Measurements from ENCODE around the gene PUS3. TPM values are rescaled to one million over a fixed set of nuclear protein-coding genes. Genes with fewer than 3 reads are reported as not detected.

Gene PUS3
- total RNA-seq, 1 donor from 2014 or later: 17.6 TPM

DNA sequence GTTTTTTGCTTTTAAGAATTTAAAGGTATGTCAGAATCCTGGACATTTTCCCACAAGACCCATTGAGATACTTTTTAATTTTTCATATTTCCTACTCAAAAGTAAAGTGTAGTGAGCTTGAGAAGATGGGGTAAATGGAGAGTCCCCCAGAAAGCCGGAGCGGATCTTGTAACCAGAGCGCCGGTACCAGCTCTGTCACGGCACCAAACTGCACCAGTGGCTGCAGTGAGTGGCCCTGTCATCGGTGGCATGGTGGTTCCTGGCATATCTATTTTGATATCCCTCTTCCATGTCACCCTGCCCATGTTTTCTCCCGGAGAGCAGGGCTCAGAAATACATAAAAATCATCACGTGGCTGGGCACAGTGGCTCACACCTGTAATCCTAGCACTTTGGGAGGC is 20.6 kb upstream of the PUS3 start:
- no peaks in the 10 kb centered on the region for H3K36me3 ChIP-seq (ENCODE audit: control insufficient read depth, insufficient read depth, low read length)
- TF ChIP-seq, protein P1, sequence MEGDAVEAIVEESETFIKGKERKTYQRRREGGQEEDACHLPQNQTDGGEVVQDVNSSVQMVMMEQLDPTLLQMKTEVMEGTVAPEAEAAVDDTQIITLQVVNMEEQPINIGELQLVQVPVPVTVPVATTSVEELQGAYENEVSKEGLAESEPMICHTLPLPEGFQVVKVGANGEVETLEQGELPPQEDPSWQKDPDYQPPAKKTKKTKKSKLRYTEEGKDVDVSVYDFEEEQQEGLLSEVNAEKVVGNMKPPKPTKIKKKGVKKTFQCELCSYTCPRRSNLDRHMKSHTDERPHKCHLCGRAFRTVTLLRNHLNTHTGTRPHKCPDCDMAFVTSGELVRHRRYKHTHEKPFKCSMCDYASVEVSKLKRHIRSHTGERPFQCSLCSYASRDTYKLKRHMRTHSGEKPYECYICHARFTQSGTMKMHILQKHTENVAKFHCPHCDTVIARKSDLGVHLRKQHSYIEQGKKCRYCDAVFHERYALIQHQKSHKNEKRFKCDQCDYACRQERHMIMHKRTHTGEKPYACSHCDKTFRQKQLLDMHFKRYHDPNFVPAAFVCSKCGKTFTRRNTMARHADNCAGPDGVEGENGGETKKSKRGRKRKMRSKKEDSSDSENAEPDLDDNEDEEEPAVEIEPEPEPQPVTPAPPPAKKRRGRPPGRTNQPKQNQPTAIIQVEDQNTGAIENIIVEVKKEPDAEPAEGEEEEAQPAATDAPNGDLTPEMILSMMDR (IDR thresholded peaks at IDR 0.05; ENCODE audit: insufficient read depth, low read length, poor library complexity, severe bottlenecking): no peak
- peaks cover 4% of the 10 kb centered on the region for H3K27me3 ChIP-seq (ENCODE audit: control insufficient read depth, insufficient read depth, low read length)
- DNase-seq (ENCODE audit: low read depth): no peak
- no peak overlapping the region for H3K4me3 ChIP-seq (ENCODE audit: low read depth, low read length)

DNA sequence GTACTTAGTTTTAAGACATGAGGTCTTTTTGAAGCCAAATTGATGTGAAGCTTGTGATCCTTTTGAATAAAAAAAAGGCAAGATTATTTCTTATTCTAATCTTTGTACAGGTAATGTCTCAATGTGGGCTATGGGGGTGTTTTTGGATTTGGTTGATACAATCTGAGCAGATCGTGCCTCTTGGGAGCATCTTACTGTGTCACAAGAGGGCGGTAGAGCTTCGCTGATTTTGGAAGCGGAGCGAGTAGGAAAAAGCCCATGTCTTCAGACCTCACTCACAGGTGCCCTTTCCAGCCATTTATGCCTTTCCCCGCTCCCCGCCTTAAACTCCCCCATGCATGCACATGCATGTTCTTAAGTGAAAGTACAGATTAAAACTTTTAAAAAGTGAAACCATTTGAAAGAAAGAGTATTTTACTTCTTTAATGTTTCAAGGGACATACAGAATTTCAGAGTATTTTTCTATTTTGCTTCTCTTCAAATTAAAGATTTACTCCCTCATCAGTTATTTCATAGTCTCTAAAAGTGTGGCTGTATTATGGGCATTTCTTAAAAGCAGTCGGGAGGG is 20.1 kb upstream of the PUS3 start:
- peak; percentile 28 for DNase-seq (ENCODE audit: low read depth)
- Histone ChIP-seq H3K36me3 (ENCODE audit: control insufficient read depth, insufficient read depth, low read length) (no peaks in the 10 kb centered on the region), H3K4me3 (ENCODE audit: low read depth, low read length) (no peak overlapping the region), H3K27me3 (ENCODE audit: control insufficient read depth, insufficient read depth, low read length) (peaks cover 4% of the 10 kb centered on the region)
- TF ChIP-seq, protein P1 (IDR thresholded peaks at IDR 0.05; ENCODE audit: insufficient read depth, low read length, poor library complexity, severe bottlenecking): peak; percentile 81

DNA sequence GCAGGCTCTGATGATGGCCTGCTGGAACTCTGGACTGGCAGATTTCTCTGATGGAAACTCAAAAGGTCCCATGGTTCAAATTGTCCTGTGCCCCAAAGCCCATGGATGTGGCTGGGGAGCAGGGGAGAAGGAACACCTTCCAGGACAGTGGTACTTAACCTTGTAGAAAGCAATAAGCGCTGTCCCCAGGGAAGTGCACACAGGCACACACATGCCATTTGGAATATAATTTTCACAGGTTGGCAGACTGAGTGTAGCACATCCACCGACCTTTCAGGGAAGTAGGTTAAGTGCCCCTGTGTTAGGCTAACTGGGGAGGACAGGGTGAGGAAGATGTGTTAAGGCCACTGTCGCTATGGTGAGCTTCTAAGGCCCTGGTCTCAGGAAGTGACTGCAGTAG is 19.1 kb upstream of the PUS3 start:
- peaks cover 4% of the 10 kb centered on the region for H3K27me3 ChIP-seq (ENCODE audit: control insufficient read depth, insufficient read depth, low read length)
- no peak overlapping the region for H3K4me3 ChIP-seq (ENCODE audit: low read depth, low read length)
- DNase-seq (ENCODE audit: low read depth): no peak
- TF ChIP-seq, protein P1 (IDR thresholded peaks at IDR 0.05; ENCODE audit: insufficient read depth, low read length, poor library complexity, severe bottlenecking): no peak
- H3K36me3 ChIP-seq (ENCODE audit: control insufficient read depth, insufficient read depth, low read length): no peaks in the 10 kb centered on the region

DNA sequence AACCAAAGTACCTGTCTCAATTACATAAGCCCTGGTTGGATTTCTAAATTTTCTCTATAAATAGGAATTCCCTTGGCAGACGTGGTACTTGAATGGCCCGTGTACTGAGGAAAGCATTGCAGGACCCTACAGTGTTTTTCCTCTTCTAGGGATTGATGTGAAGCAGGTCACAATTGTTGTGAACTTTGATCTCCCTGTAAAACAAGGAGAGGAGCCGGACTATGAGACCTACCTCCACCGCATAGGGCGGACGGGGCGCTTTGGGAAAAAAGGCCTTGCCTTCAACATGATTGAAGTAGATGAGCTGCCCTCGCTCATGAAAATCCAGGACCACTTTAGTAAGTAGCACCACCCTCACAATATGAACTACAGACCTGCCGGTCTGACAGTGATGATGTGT is 18.0 kb upstream of the PUS3 start:
- no peaks in the 10 kb centered on the region for H3K36me3 ChIP-seq (ENCODE audit: control insufficient read depth, insufficient read depth, low read length)
- TF ChIP-seq, protein P1 (IDR thresholded peaks at IDR 0.05; ENCODE audit: insufficient read depth, low read length, poor library complexity, severe bottlenecking): no peak

DNA sequence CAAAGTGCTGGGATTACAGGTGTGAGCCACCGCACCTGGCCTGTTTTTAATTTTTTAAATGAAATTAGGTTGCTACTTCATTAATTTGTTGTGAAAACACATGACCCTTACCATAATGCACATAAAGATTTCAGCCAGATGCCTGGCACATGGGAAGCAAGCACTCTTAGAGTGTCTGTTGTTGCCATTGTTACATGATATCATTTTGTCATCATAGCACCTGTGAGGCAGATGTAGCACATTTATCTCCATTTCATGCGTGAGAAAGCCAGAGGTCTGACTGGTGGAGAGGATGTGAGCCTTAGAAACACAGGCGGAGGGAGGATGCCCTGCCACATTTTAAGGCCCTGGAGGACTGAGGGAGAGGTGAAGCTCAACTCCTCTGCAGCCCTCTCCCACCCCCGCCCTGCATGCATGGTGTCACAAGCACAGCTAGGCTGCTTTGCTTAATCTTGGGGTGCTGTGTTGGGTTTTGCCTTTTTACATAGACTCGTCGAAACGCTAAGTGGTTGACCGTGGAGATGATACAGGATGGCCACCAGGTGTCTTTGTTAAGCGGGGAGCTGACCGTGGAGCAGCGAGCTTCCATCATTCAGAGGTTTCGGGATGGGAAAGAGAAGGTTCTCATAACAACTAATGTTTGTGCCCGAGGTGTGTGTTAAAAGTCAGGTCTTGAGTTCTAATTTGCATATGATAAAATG is 15.3 kb upstream of the PUS3 start:
- H3K4me3 ChIP-seq (ENCODE audit: low read depth, low read length): no peak overlapping the region
- DNase-seq (ENCODE audit: low read depth): no peak
- peaks cover 9% of the 10 kb centered on the region for H3K27me3 ChIP-seq (ENCODE audit: control insufficient read depth, insufficient read depth, low read length)
- no peaks in the 10 kb centered on the region for H3K36me3 ChIP-seq (ENCODE audit: control insufficient read depth, insufficient read depth, low read length)
- TF ChIP-seq, protein P1 (IDR thresholded peaks at IDR 0.05; ENCODE audit: insufficient read depth, low read length, poor library complexity, severe bottlenecking): no peak

More for the DNA sequence above, 18.0 kb upstream of the PUS3 start:
- H3K4me3 ChIP-seq (ENCODE audit: low read depth, low read length): no peak overlapping the region
- no peak for DNase-seq (ENCODE audit: low read depth)
- H3K27me3 ChIP-seq (ENCODE audit: control insufficient read depth, insufficient read depth, low read length): peaks cover 9% of the 10 kb centered on the region
